Ectodermal cell (in vitro differentiated cells): Measurements from ENCODE around the gene ACSM2B.
"Not testable (repeated sequence)": the region's sequence is repeated elsewhere in the genome, so short reads cannot be mapped to it uniquely, and the experiment has no call there.

Source experiments
- H3K27ac ChIP-seq: 2 replicates; pipeline ENCODE4 v1.7.0; 2013; ENCODE audit warnings: mild to moderate bottlenecking, low read depth, low read length; ENCODE audit not compliant: insufficient read depth, poor library complexity, severe bottlenecking
- H3K27me3 ChIP-seq: 2 replicates; pipeline ENCODE4 v1.7.0; 2013; ENCODE audit warnings: mild to moderate bottlenecking, low read length; ENCODE audit not compliant: insufficient read depth, control insufficient read depth, poor library complexity, severe bottlenecking
- H3K36me3 ChIP-seq: one replicate; pipeline ENCODE4 v1.7.0; 2013; ENCODE audit warnings: low read length; ENCODE audit not compliant: control insufficient read depth, insufficient read depth
- H3K4me1 ChIP-seq: one replicate; pipeline ENCODE4 v1.7.0; 2013; ENCODE audit warnings: low read length; ENCODE audit not compliant: control insufficient read depth, insufficient read depth
- H3K4me3 ChIP-seq: 2 replicates; pipeline ENCODE4 v1.7.0; 2013; ENCODE audit warnings: low read depth, low read length, control low read depth; ENCODE audit not compliant: insufficient read depth
- H3K9me3 ChIP-seq: 2 replicates; pipeline ENCODE4 v1.7.0; 2013; ENCODE audit warnings: mild to moderate bottlenecking, low read length, moderate library complexity; ENCODE audit not compliant: control insufficient read depth
- WGBS, 2 experiments: methylation state at CpG; one replicate each; pipeline ENCODE4 v1.1.7; 2013; ENCODE audit warnings: missing lambda C conversion rate in 2 of 2; 5-methylcytosine and 5-hydroxymethylcytosine counted together

Gene ACSM2B

GRCh38 chr16:20613481-20614185 is 37.5 kb upstream of the ACSM2B start:
- Histone ChIP-seq H3K9me3 (no peaks in the 10 kb centered on the region), H3K27ac (no peak overlapping the region), H3K4me3 (no peak overlapping the region), H3K4me1 (no peaks in the 10 kb centered on the region), H3K27me3 (no peaks in the 10 kb centered on the region), H3K36me3 (no peaks in the 10 kb centered on the region)
- WGBS, 2 experiments, result 91 to 92% methylated on average over 7 of the region's 7 CpGs

GRCh38 chr16:20612551-20613480 is 36.6 kb upstream of the ACSM2B start:
- H3K27me3 ChIP-seq, result no peaks in the 10 kb centered on the region
- no peak overlapping the region for H3K4me3 ChIP-seq
- 87 to 88% methylated on average over 9 of the region's 9 CpGs for WGBS, 2 experiments
- H3K27ac ChIP-seq, result no peak overlapping the region
- H3K9me3 ChIP-seq, result no peaks in the 10 kb centered on the region
- H3K4me1 ChIP-seq, result no peaks in the 10 kb centered on the region
- H3K36me3 ChIP-seq, result no peaks in the 10 kb centered on the region

GRCh38 chr16:20611975-20612481 is 35.9 kb upstream of the ACSM2B start:
- Histone ChIP-seq H3K36me3 (no peaks in the 10 kb centered on the region), H3K27ac (no peak overlapping the region), H3K27me3 (no peaks in the 10 kb centered on the region), H3K9me3 (no peaks in the 10 kb centered on the region), H3K4me3 (no peak overlapping the region), H3K4me1 (no peaks in the 10 kb centered on the region)
- WGBS, 2 experiments, result 90% methylated on average over 5 of the region's 5 CpGs

GRCh38 chr16:20611350-20611902 is 35.3 kb upstream of the ACSM2B start:
- no peak overlapping the region for H3K27ac ChIP-seq
- no peaks in the 10 kb centered on the region for H3K4me1 ChIP-seq
- H3K4me3 ChIP-seq, result no peak overlapping the region
- no peaks in the 10 kb centered on the region for H3K27me3 ChIP-seq
- H3K36me3 ChIP-seq, result no peaks in the 10 kb centered on the region
- H3K9me3 ChIP-seq, result no peaks in the 10 kb centered on the region
- WGBS, 2 experiments, result 69 to 80% methylated on average over 2 of the region's 2 CpGs

GRCh38 chr16:20610892-20611349 is 34.8 kb upstream of the ACSM2B start:
- no peaks in the 10 kb centered on the region for H3K27me3 ChIP-seq
- H3K27ac ChIP-seq, result no peak overlapping the region
- 84 to 86% methylated on average over 4 of the region's 4 CpGs for whole genome bisulfite sequencing, 2 experiments
- no peaks in the 10 kb centered on the region for H3K4me1 ChIP-seq
- no peak overlapping the region for H3K4me3 ChIP-seq
- no peaks in the 10 kb centered on the region for H3K36me3 ChIP-seq
- no peaks in the 10 kb centered on the region for H3K9me3 ChIP-seq

- no peak overlapping the region for H3K4me3 ChIP-seq
- no peaks in the 10 kb centered on the region for H3K27me3 ChIP-seq
- WGBS, 2 experiments, result 91 to 92% methylated on average over 6 of the region's 6 CpGs
- H3K9me3 ChIP-seq, result no peaks in the 10 kb centered on the region
- no peak overlapping the region for H3K27ac ChIP-seq
- H3K36me3 ChIP-seq, result no peaks in the 10 kb centered on the region
- H3K4me1 ChIP-seq, result no peaks in the 10 kb centered on the region
These were observed 34.2 kb upstream of the ACSM2B start for GRCh38 chr16:20610211-20610891.

- 61 to 62% methylated on average over 11 of the region's 11 CpGs for WGBS, 2 experiments
- H3K4me1 ChIP-seq, H3K4me3 ChIP-seq, H3K27ac ChIP-seq, H3K9me3 ChIP-seq, H3K36me3 ChIP-seq, H3K27me3 ChIP-seq: not testable (repeated sequence)
These were observed 26.0 kb upstream of the ACSM2B start for GRCh38 chr16:20602205-20602604.

GRCh38 chr16:20599475-20599874 is 23.3 kb upstream of the ACSM2B start:
- not testable (repeated sequence) for H3K36me3 ChIP-seq, H3K27ac ChIP-seq, H3K27me3 ChIP-seq, H3K9me3 ChIP-seq, H3K4me3 ChIP-seq, H3K4me1 ChIP-seq
- WGBS, 2 experiments, result 85 to 87% methylated on average over 5 of the region's 5 CpGs

- no peaks in the 10 kb centered on the region for H3K36me3 ChIP-seq
- H3K4me1 ChIP-seq, result no peaks in the 10 kb centered on the region
- no peak overlapping the region for H3K4me3 ChIP-seq
- H3K9me3 ChIP-seq, result no peaks in the 10 kb centered on the region
- 74 to 76% methylated on average over 5 of the region's 5 CpGs for WGBS, 2 experiments
- no peak overlapping the region for H3K27ac ChIP-seq
- H3K27me3 ChIP-seq, result no peaks in the 10 kb centered on the region
These were observed 22.8 kb upstream of the ACSM2B start for GRCh38 chr16:20598832-20599469.
